Measurements from ENCODE around the gene USP1. TPM values are rescaled to one million over a fixed set of nuclear protein-coding genes. Genes with fewer than 3 reads are reported as not detected.

The USP1 gene
- total RNA-seq, 4 donors from 2014 or later, result 16.9 to 93.5 (median 41.5) TPM

DNA sequence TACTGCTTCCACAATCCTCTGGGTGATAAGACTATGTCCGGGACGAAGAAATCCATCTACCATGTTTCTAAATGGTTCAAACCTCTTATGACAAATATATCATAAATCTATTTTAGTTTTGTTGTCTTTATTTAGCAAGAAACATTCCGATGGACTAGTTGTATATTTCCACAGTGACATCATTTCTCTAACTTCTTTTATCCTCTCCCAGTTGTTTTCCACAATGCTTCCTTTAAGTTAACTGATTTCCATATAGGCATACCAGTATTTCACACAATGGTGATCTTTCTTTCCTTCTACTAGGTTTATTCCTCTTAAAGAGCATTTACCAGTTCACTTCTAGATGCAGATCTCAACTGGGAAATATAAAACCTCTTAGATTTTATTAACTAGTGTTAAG is 44.8 kb downstream of the USP1 start:
- Histone ChIP-seq H3K4me3 (no peak overlapping the region), H3K36me3 (no peaks in the 10 kb centered on the region), H3K27me3 (no peaks in the 10 kb centered on the region), H3K27ac (no peak overlapping the region), H3K4me1 (no peaks in the 10 kb centered on the region), H3K9me3 (no peaks in the 10 kb centered on the region)
- no peak for DNase-seq
- intact Hi-C loops (cut with DNase I; ENCODE audit: low total_unique reads), result no loop called here
- TF ChIP-seq, protein P1, sequence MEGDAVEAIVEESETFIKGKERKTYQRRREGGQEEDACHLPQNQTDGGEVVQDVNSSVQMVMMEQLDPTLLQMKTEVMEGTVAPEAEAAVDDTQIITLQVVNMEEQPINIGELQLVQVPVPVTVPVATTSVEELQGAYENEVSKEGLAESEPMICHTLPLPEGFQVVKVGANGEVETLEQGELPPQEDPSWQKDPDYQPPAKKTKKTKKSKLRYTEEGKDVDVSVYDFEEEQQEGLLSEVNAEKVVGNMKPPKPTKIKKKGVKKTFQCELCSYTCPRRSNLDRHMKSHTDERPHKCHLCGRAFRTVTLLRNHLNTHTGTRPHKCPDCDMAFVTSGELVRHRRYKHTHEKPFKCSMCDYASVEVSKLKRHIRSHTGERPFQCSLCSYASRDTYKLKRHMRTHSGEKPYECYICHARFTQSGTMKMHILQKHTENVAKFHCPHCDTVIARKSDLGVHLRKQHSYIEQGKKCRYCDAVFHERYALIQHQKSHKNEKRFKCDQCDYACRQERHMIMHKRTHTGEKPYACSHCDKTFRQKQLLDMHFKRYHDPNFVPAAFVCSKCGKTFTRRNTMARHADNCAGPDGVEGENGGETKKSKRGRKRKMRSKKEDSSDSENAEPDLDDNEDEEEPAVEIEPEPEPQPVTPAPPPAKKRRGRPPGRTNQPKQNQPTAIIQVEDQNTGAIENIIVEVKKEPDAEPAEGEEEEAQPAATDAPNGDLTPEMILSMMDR (IDR thresholded peaks at IDR 0.05), result no peak
- no peak for TF ChIP-seq POLR2A (IDR thresholded peaks at IDR 0.05)

DNA sequence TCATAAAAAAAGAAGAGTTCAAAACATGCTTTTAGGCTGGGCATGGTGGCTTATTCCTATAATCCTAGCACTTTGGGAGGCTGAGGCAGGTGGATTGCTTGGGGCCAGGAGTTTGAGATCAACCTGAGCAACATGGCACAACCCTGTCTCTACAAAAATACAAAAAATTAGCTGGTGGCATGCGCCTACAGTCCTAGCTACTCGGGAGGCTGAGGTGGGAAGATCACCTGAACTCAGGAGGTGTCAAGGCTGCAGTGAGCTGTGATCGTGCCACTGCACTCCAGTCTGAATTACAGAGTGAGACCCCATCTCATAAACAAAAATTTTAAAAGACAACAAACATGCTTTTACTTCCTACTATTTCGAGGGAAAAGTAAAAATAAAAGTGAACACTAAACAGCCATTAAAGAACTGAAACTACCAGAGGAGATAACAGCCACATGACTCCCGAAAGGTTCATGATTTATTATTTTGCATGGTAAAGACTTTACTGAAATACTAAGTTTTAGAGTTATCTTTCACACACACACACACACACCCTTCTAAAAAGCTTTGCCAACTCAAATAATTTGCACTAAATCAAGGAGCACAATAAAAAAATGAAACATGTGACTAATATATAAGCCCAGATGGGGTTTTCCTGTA is 48.1 kb downstream of the USP1 start:
- TF ChIP-seq, protein P1 (IDR thresholded peaks at IDR 0.05), result no peak
- no peak for TF ChIP-seq POLR2A (IDR thresholded peaks at IDR 0.05)

DNA sequence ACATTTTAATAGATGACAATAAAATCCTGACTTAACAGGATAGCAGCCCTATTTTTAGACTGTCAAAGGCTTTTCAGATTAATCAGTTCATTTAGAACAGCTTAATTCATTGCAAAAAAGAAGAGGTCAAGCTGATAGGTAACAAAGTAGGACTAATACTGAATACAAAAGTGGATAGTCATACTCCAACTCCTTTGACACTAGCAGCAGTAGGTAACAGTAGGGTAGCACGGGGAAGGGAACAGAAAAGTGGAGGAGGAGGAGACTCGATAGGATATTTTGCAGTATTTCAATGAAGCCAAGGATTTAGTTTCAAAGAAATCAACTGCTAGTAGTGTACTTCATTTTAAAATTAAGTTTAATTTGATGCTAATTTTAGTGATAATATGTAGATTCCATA is 51.1 kb downstream of the USP1 start:
- no peak for TF ChIP-seq POLR2A (IDR thresholded peaks at IDR 0.05)
- TF ChIP-seq, protein P1 (IDR thresholded peaks at IDR 0.05), result no peak
- Histone ChIP-seq H3K36me3 (no peaks in the 10 kb centered on the region), H3K4me1 (no peaks in the 10 kb centered on the region)

More for the DNA sequence above, 48.1 kb downstream of the USP1 start:
- intact Hi-C loops (cut with DNase I; ENCODE audit: low total_unique reads), result no loop called here
- Histone ChIP-seq H3K27me3 (no peaks in the 10 kb centered on the region), H3K4me1 (no peaks in the 10 kb centered on the region), H3K27ac (no peak overlapping the region), H3K9me3 (no peaks in the 10 kb centered on the region), H3K4me3 (no peak overlapping the region), H3K36me3 (no peaks in the 10 kb centered on the region)
- no peak for DNase-seq

DNA sequence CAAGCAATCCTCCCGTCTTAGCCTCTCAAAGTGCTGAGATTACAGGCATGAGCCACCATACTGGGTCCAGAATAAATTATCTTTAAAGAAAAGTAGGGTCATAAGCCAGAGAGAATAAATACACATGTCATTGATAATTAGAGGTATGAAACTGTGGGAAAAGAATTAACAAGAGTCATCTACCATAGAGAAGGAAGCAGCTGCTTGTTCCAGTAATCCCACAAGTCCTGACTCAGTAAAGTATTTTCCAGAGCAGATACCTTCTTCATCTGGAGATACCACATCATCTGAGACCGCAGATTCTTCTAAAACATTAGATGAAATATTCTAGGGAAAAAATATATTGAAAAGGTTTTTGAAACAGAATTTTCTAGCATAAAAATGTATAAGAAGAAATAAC is 55.7 kb downstream of the USP1 start:
- DNase-seq, result no peak
- Histone ChIP-seq H3K27me3 (no peaks in the 10 kb centered on the region), H3K4me1 (no peaks in the 10 kb centered on the region), H3K9me3 (no peaks in the 10 kb centered on the region), H3K27ac (no peak overlapping the region), H3K4me3 (no peak overlapping the region), H3K36me3 (no peaks in the 10 kb centered on the region)
- TF ChIP-seq POLR2A (IDR thresholded peaks at IDR 0.05), result no peak
- TF ChIP-seq, protein P1 (IDR thresholded peaks at IDR 0.05), result no peak
- intact Hi-C loops (cut with DNase I; ENCODE audit: low total_unique reads), result no loop called here

More for the DNA sequence above, 51.1 kb downstream of the USP1 start:
- Histone ChIP-seq H3K27ac (no peak overlapping the region), H3K4me3 (no peak overlapping the region), H3K27me3 (no peaks in the 10 kb centered on the region), H3K9me3 (no peaks in the 10 kb centered on the region)
- no peak for DNase-seq
- intact Hi-C loops (cut with DNase I; ENCODE audit: low total_unique reads), result no loop called here

DNA sequence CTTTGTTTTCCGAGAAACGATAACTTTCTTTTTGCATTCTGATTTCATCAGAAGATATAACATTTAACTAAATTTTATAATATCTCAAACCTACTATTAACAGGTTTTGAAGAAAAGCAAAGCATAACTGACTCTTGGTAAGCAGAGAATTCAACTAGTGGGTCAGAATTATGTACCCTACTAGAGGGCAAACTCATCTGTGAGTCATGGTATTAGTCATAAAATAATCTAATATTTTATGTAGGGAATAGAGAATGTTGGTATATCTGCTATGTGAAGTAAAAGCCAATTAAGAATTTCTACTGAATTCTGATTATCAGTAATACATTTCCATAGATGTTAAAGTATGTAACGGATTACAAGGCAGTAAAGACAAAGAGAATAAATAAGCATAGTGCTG is 56.8 kb downstream of the USP1 start:
- TF ChIP-seq, protein P1 (IDR thresholded peaks at IDR 0.05), result no peak
- Histone ChIP-seq H3K4me1 (no peaks in the 10 kb centered on the region), H3K27me3 (no peaks in the 10 kb centered on the region), H3K4me3 (no peak overlapping the region), H3K9me3 (no peaks in the 10 kb centered on the region), H3K36me3 (no peaks in the 10 kb centered on the region), H3K27ac (no peak overlapping the region)
- no peak for DNase-seq
- intact Hi-C loops (cut with DNase I; ENCODE audit: low total_unique reads), result no loop called here
